SJSA1 (cell line): ENCODE measurements around the gene DUSP8. TPM values are rescaled to one million over a fixed set of nuclear protein-coding genes. Genes with fewer than 3 reads are reported as not detected.

Source experiments
- DNase-seq, 2 experiments: peaks; one replicate each; pipeline ENCODE4 v3.0.0-alpha.2; 2015 to 2020; ENCODE audit warnings: low spot score in 2 of 2, low read depth in 1 of 2
- H3K27ac ChIP-seq: fragments of 250-450 bp; sonication (Bioruptor Pico); 2 replicates; pipeline ENCODE4 v1.5.1; 2020; ENCODE audit warnings: mild to moderate bottlenecking, moderate library complexity
- H3K27me3 ChIP-seq: fragments of 250-450 bp; sonication (Bioruptor Pico); replicated peaks from 2 replicates; pipeline ENCODE4 v1.5.1; 2020; ENCODE audit warnings: mild to moderate bottlenecking, moderate library complexity
- H3K36me3 ChIP-seq: fragments of 250-450 bp; sonication (Bioruptor Pico); 2 replicates; pipeline ENCODE4 v1.5.1; 2020; ENCODE audit warnings: mild to moderate bottlenecking
- H3K4me1 ChIP-seq: fragments of 250-450 bp; sonication (Bioruptor Pico); replicated peaks from 2 replicates; pipeline ENCODE4 v1.6.1; 2021; ENCODE audit warnings: mild to moderate bottlenecking
- H3K4me3 ChIP-seq: fragments of 250-450 bp; sonication (Bioruptor Pico); 2 replicates; pipeline ENCODE4 v1.5.1; 2020; ENCODE audit warnings: mild to moderate bottlenecking
- H3K9me3 ChIP-seq: fragments of 250-450 bp; sonication (Bioruptor Pico); replicated peaks from 2 replicates; pipeline ENCODE4 v1.5.1; 2020; ENCODE audit warnings: mild to moderate bottlenecking
- total RNA-seq: library from RNA; depleted of rRNA; stranded (reverse); fragments of >200 nt; shearing (Covaris generic); gene quantifications from 2 replicates; pipeline ENCODE4 v1.2.3, GENCODE V29; 2014

The DUSP8 gene
- total RNA-seq, 1 experiment from 2014 or later = 0.82 TPM

GRCh38 chr11:1574933-1575242 is 2.8 kb upstream of the DUSP8 start:
- DNase-seq = no peak
- H3K27me3 ChIP-seq = peaks cover 13% of the 10 kb centered on the region
- H3K4me3 ChIP-seq = no peak overlapping the region
- no peaks in the 10 kb centered on the region for H3K36me3 ChIP-seq
- no peak overlapping the region for H3K27ac ChIP-seq
- H3K9me3 ChIP-seq = no peaks in the 10 kb centered on the region
- H3K4me1 ChIP-seq = peaks cover 11% of the 10 kb centered on the region; the same call in 1 of the 2 replicates

DNA sequence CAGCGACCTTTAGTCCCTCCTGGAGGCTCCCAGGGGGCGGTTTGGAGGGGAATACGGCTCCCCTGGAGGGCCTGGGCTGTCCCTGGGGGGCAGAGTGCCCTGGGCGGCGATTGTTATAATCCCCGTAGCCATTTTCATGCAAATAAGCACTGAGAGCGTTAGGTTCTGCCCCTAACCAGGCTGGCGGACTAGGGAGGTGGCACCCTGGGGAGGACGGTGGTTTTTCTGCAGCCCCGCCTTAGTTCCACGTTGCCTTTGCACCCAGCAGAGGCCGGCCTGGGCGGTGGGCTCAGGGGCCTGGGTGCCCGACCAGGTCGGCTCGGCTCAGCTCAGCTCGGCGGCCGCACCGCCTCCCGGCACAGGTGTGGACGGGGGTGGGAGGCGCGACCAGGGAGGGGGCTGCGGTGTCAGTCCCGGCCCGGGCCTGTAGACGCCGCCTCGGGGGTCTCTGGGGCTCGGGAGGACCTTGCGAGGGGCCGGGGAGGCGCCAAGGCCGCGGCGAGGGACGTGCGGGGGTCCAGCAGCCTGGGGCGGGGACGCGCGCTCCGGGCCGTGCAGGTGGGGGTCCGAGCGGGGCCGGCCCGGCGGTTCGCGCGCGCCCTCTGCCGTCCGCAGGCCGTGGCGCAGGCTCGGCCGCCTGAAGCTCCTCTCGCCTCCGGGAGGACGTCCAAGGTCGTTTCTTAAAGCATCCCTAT is 2.3 kb upstream of the DUSP8 start:
- DNase-seq = no peak
- no peaks in the 10 kb centered on the region for H3K36me3 ChIP-seq

GRCh38 chr11:1573903-1574237 is 1.8 kb upstream of the DUSP8 start:
- no peaks in the 10 kb centered on the region for H3K36me3 ChIP-seq
- H3K9me3 ChIP-seq = no peaks in the 10 kb centered on the region
- H3K27me3 ChIP-seq = peaks cover 13% of the 10 kb centered on the region
- H3K4me1 ChIP-seq = peaks cover 11% of the 10 kb centered on the region; the same call in 1 of the 2 replicates
- H3K27ac ChIP-seq = no peak overlapping the region
- no peak overlapping the region for H3K4me3 ChIP-seq
- no peak for DNase-seq

More for the DNA sequence above, 2.3 kb upstream of the DUSP8 start:
- peaks cover 13% of the 10 kb centered on the region for H3K27me3 ChIP-seq
- H3K27ac ChIP-seq = no peak overlapping the region
- H3K9me3 ChIP-seq = no peaks in the 10 kb centered on the region
- H3K4me1 ChIP-seq = peaks cover 11% of the 10 kb centered on the region; the same call in 1 of the 2 replicates
- H3K4me3 ChIP-seq = no peak overlapping the region

- Histone ChIP-seq H3K9me3 (no peaks in the 10 kb centered on the region), H3K4me3 (no peak overlapping the region), H3K27me3 (peaks cover 13% of the 10 kb centered on the region), H3K27ac (no peak overlapping the region), H3K36me3 (no peaks in the 10 kb centered on the region), H3K4me1 (peaks cover 11% of the 10 kb centered on the region; the same call in 1 of the 2 replicates)
- no peak for DNase-seq
These were observed 1.2 kb upstream of the DUSP8 start for GRCh38 chr11:1573077-1573902.

GRCh38 chr11:1571760-1572196 is 293 bp downstream of the DUSP8 start:
- H3K9me3 ChIP-seq = no peaks in the 10 kb centered on the region
- no peak overlapping the region for H3K27ac ChIP-seq
- H3K4me1 ChIP-seq = peaks cover 11% of the 10 kb centered on the region; the same call in 1 of the 2 replicates
- H3K27me3 ChIP-seq = peaks cover 13% of the 10 kb centered on the region
- no peaks in the 10 kb centered on the region for H3K36me3 ChIP-seq
- peak overlapping the region; percentile 40 for H3K4me3 ChIP-seq
- no peak for DNase-seq

- Histone ChIP-seq H3K36me3 (no peaks in the 10 kb centered on the region), H3K4me3 (peak overlapping the region; percentile 40), H3K27ac (no peak overlapping the region), H3K9me3 (no peaks in the 10 kb centered on the region), H3K27me3 (peaks cover 13% of the 10 kb centered on the region), H3K4me1 (peaks cover 11% of the 10 kb centered on the region; the same call in 1 of the 2 replicates)
- DNase-seq = no peak
These were observed 943 bp downstream of the DUSP8 start for GRCh38 chr11:1570896-1571759.

DNA sequence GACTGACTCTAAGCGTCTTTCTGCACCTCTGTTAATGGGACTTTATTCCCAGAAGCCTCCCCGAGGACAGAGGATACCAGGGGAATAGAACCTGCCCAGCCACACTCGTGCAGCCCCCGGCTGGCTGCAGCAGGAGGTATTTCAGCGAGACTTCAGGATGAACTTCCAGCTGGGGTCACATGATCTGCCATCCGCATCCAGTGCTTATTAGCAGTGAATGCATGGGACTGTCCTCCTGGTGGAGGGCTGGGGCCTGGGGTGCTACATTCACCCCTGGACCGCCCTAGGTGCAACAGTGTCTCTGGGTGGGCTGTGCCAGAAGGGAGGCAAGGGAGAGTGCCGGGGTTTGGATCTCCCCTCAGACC is 1.6 kb downstream of the DUSP8 start:
- no peak overlapping the region for H3K4me3 ChIP-seq
- H3K4me1 ChIP-seq = peaks cover 11% of the 10 kb centered on the region; the same call in 1 of the 2 replicates
- H3K27me3 ChIP-seq = peaks cover 13% of the 10 kb centered on the region
- H3K9me3 ChIP-seq = no peaks in the 10 kb centered on the region
- no peak overlapping the region for H3K27ac ChIP-seq
- no peaks in the 10 kb centered on the region for H3K36me3 ChIP-seq
- DNase-seq = no peak

DNA sequence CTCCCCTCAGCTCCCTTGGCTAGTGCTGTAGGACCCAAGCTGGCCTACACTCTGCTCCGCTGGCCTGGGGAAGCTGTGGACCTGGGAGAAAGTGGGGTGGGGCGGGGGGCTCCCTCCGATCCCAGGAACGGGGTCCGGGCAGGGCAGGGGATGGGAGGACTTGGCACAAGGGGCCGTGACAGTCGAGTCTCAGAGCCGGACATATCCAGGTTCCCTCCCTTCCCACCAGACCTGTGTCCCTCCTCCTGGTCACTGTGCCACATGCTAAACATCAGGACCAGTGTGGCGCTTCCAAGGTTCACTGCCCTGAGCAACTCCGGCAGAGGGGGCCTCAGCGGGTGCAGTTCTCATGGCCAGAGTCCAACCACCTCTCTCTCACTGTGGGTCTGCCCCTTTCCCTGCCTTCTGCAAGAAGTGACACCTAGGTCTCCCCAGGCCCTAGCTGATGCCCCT is 2.0 kb downstream of the DUSP8 start:
- H3K4me3 ChIP-seq = no peak overlapping the region
- H3K27ac ChIP-seq = no peak overlapping the region
- H3K9me3 ChIP-seq = no peaks in the 10 kb centered on the region
- H3K4me1 ChIP-seq = peaks cover 11% of the 10 kb centered on the region; the same call in 1 of the 2 replicates
- H3K36me3 ChIP-seq = no peaks in the 10 kb centered on the region
- H3K27me3 ChIP-seq = peaks cover 13% of the 10 kb centered on the region
- DNase-seq = no peak

GRCh38 chr11:1569251-1569780 is 2.8 kb downstream of the DUSP8 start:
- Histone ChIP-seq H3K27ac (no peak overlapping the region), H3K36me3 (no peaks in the 10 kb centered on the region), H3K4me1 (peaks cover 8% of the 10 kb centered on the region; the same call in 1 of the 2 replicates), H3K9me3 (no peaks in the 10 kb centered on the region), H3K4me3 (no peak overlapping the region), H3K27me3 (peaks cover 10% of the 10 kb centered on the region)
- DNase-seq = no peak

GRCh38 chr11:1568441-1568911 is 3.6 kb downstream of the DUSP8 start:
- Histone ChIP-seq H3K4me3 (no peak overlapping the region), H3K4me1 (peaks cover 8% of the 10 kb centered on the region; the same call in 1 of the 2 replicates), H3K27ac (no peak overlapping the region), H3K36me3 (no peaks in the 10 kb centered on the region), H3K9me3 (no peaks in the 10 kb centered on the region), H3K27me3 (peaks cover 10% of the 10 kb centered on the region)
- DNase-seq = no peak

DNA sequence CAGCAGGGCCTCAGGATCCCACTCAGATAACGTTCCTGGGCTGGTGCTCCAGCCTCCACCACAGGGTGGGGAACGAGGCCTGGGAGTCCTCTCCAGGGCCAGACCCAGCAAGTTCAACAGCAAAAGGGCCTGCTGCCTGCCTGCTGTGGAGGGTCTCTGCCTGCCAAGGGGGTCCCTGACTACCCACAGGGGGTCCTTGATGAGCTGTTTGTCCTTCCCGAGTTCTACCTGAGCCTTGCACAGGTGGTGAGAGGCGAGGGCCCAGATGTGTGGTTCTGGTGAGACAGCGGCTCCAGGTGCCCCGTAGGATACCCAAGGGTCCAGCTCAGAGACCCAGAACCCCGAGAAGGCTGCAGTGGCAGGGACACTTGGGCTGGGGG is 4.4 kb downstream of the DUSP8 start:
- Histone ChIP-seq H3K4me3 (no peak overlapping the region), H3K27me3 (peaks cover 4% of the 10 kb centered on the region), H3K36me3 (no peaks in the 10 kb centered on the region), H3K27ac (no peak overlapping the region), H3K4me1 (peaks cover 8% of the 10 kb centered on the region; the same call in 1 of the 2 replicates), H3K9me3 (no peaks in the 10 kb centered on the region)
- DNase-seq = no peak

DNA sequence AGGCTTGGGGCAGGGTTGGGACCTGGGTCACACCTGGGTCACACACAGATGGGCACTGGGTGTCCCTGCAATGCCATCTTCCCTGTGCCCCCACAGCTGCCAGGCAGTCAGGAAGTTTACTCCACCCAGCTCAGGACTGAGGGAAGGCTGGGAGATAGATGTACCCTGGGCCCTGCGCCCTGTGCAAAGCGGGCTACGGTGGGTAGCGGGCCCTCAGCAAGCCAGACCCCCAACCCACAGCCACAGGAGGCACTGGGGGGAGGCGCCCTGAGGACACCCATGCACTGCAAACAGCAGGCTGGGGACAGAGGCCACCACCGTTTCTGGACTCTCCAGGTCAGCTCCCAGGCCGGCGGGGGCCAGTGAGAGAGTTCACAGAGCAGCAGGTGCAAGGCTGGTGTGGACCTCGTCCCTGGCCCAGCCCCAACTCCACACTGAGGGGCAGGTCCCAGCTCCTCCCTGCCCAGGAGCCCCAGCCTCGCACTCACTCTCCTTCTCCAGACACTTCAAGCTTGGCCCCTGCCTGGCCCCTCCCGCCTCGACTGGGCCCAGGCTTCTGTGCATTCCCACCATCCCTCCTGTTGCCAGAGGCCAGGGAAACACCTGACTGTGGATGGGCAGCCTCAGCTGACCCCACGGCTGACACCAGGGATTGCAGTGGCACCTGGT is 4.9 kb downstream of the DUSP8 start:
- Histone ChIP-seq H3K36me3 (no peaks in the 10 kb centered on the region), H3K4me3 (no peak overlapping the region), H3K4me1 (0 out of 2 replicates have a peak, but pooled peaks cover 4% of the 10 kb centered on the region), H3K27me3 (no peaks in the 10 kb centered on the region), H3K9me3 (no peaks in the 10 kb centered on the region), H3K27ac (no peak overlapping the region)
- DNase-seq = no peak
